ENCODE results near the gene GDPD1. TPM values are rescaled to one million over a fixed set of nuclear protein-coding genes. Genes with fewer than 3 reads are reported as not detected.

The GDPD1 gene
- polyA plus RNA-seq, 3 donors, result 0.50 to 1.6 (median 1.6) TPM

DNA sequence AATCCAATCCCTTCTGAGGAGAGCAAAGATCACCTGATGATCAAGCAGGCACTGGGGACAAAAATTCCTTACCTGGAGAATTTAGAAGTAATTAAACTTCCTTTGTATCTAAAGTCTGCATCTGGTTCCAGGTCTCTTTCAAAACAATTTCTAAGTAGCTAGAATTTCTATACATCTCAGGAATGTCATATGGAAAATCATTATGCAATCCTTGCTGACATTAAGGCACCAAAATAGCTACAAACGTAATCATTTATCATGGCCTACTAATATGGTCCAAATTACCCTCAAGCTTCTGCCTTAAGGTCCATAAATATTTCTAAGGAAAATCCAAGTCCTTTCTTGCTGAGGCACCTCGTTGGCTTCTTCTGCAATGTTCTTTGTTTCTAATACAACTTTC, 78.2 kb downstream of the GDPD1 start:
- TF ChIP-seq, protein P1, sequence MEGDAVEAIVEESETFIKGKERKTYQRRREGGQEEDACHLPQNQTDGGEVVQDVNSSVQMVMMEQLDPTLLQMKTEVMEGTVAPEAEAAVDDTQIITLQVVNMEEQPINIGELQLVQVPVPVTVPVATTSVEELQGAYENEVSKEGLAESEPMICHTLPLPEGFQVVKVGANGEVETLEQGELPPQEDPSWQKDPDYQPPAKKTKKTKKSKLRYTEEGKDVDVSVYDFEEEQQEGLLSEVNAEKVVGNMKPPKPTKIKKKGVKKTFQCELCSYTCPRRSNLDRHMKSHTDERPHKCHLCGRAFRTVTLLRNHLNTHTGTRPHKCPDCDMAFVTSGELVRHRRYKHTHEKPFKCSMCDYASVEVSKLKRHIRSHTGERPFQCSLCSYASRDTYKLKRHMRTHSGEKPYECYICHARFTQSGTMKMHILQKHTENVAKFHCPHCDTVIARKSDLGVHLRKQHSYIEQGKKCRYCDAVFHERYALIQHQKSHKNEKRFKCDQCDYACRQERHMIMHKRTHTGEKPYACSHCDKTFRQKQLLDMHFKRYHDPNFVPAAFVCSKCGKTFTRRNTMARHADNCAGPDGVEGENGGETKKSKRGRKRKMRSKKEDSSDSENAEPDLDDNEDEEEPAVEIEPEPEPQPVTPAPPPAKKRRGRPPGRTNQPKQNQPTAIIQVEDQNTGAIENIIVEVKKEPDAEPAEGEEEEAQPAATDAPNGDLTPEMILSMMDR (IDR thresholded peaks at IDR 0.05), result no peak
- Mint-ChIP-seq H3K27me3 (ENCODE audit: low read depth in 3 of 3) (peaks cover 0 to 2% (median 1%) of the 10 kb centered on the region in 3 donors), H3K4me1 (peaks cover 10% of the 10 kb centered on the region), H3K9me3 (peaks cover 0 to 2% (median 0%) of the 10 kb centered on the region in 7 donors), H3K27ac (no peak overlapping the region), H3K36me3 (no peaks in the 10 kb centered on the region), H3K4me3 (no peak overlapping the region)
- no peak overlapping the region for H3K4me2 ChIP-seq (replicated peaks; ENCODE audit: extremely low read depth, low read length, poor library complexity, severe bottlenecking)
- no peak overlapping the region for H3K27ac ChIP-seq (ENCODE audit: low read depth in 1 of 2, low read length in 2 of 2)
- no peak overlapping the region for H2AFZ ChIP-seq (ENCODE audit: insufficient read depth, low read depth, low read length, poor library complexity, severe bottlenecking)
- H3K9ac ChIP-seq (ENCODE audit: insufficient read depth, low read length, poor library complexity, severe bottlenecking), result no peak overlapping the region
- DNase-seq, result no peak
- peaks cover 6 to 10% of the 10 kb centered on the region in 2 donors for H3K4me1 ChIP-seq (ENCODE audit: control insufficient read depth in 1 of 2, insufficient read depth in 2 of 2, low read length in 2 of 2)
- no peaks in the 10 kb centered on the region for H3K9me3 ChIP-seq (replicated peaks in 1 of 2; ENCODE audit: control insufficient read depth in 1 of 2, insufficient read depth in 1 of 2, low read length in 2 of 2)
- intact Hi-C loops (cut with micrococcal nuclease), result no loop called here
- no peaks in the 10 kb centered on the region for H3K79me2 ChIP-seq (ENCODE audit: insufficient read depth, low read length)
- no peak overlapping the region for H3K4me3 ChIP-seq (replicated peaks in 1 of 3; ENCODE audit: low read depth in 2 of 3, low read length in 3 of 3)
- H4K20me1 ChIP-seq (ENCODE audit: insufficient read depth, low read length), result no peaks in the 10 kb centered on the region
- no peaks in the 10 kb centered on the region for H3K36me3 ChIP-seq (replicated peaks in 1 of 2; ENCODE audit: control insufficient read depth in 1 of 2, insufficient read depth in 2 of 2, low read length in 2 of 2)
- 82% methylated on average over 2 of the region's 2 CpGs for WGBS (ENCODE audit: insufficient coverage)
- H3K27me3 ChIP-seq (ENCODE audit: control insufficient read depth in 2 of 2, insufficient read depth in 2 of 2, low read length in 2 of 2), result no peaks in the 10 kb centered on the region

DNA sequence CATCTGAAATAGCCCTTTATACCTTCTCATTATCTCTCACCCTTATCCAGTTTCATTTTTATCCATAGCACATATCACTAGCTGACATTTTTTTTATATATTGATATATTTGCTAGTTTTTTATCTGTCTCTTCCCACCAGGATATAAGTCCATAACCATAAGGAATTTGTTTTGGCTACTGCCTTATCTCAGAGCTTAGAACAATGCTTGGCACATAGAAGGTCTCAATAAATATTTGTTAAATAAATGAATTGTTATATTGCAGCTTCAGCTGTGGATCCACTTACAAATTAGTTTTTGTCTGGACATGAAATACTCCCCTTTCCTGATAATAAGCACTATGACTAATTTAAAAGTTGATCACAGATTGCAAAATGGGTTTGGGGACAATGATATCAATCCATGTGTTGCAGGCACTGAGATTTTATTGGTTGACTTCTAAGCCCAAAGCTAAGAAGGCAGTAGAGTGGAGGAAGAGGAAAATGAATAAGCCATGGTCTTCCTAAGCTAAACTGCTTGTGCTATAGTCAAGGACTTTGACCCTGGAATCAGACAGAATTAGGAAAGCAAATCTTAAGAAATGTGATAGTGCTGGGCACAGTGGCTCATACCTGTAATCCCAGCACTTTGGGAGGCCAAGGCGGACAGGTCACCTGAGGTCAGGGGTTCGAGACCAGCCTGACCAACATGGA, 79.2 kb downstream of the GDPD1 start:
- Histone ChIP-seq H3K27ac (ENCODE audit: low read depth in 1 of 2, low read length in 2 of 2) (no peak overlapping the region), H3K79me2 (ENCODE audit: insufficient read depth, low read length) (no peaks in the 10 kb centered on the region), H3K9ac (ENCODE audit: insufficient read depth, low read length, poor library complexity, severe bottlenecking) (no peak overlapping the region), H3K36me3 (replicated peaks in 1 of 2; ENCODE audit: control insufficient read depth in 1 of 2, insufficient read depth in 2 of 2, low read length in 2 of 2) (no peaks in the 10 kb centered on the region), H3K27me3 (ENCODE audit: control insufficient read depth in 2 of 2, insufficient read depth in 2 of 2, low read length in 2 of 2) (no peaks in the 10 kb centered on the region), H3K4me2 (replicated peaks; ENCODE audit: extremely low read depth, low read length, poor library complexity, severe bottlenecking) (no peak overlapping the region), H3K4me3 (replicated peaks in 1 of 3; ENCODE audit: low read depth in 2 of 3, low read length in 3 of 3) (no peak overlapping the region), H2AFZ (ENCODE audit: insufficient read depth, low read depth, low read length, poor library complexity, severe bottlenecking) (no peak overlapping the region), H4K20me1 (ENCODE audit: insufficient read depth, low read length) (no peaks in the 10 kb centered on the region), H3K9me3 (replicated peaks in 1 of 2; ENCODE audit: control insufficient read depth in 1 of 2, insufficient read depth in 1 of 2, low read length in 2 of 2) (no peaks in the 10 kb centered on the region), H3K4me1 (ENCODE audit: control insufficient read depth in 1 of 2, insufficient read depth in 2 of 2, low read length in 2 of 2) (peaks cover 6 to 10% of the 10 kb centered on the region in 2 donors)
- H3K27ac Mint-ChIP-seq, result no peak overlapping the region
- H3K4me3 Mint-ChIP-seq, result no peak overlapping the region
- peaks cover 0 to 4% (median 2%) of the 10 kb centered on the region in 7 donors for H3K9me3 Mint-ChIP-seq
- no peak for DNase-seq
- no CpG with 5 or more reads among the region's 2 CpGs for WGBS (ENCODE audit: insufficient coverage)
- TF ChIP-seq, protein P1 (IDR thresholded peaks at IDR 0.05), result no peak
- intact Hi-C loops (cut with micrococcal nuclease), result no loop called here
- H3K4me1 Mint-ChIP-seq, result peaks cover 10% of the 10 kb centered on the region
- H3K27me3 Mint-ChIP-seq (ENCODE audit: low read depth in 3 of 3), result peaks cover 0 to 1% (median 1%) of the 10 kb centered on the region in 3 donors
- H3K36me3 Mint-ChIP-seq, result no peaks in the 10 kb centered on the region

Measured in CD14-positive monocyte (primary cell).